IPS-18a (cell line): ENCODE results near the gene RGP1.

Experiments used
- H3K27ac ChIP-seq: one replicate; pipeline ENCODE4 v1.5.1; 2013; ENCODE audit warnings: low read length
- H3K27me3 ChIP-seq: one replicate; pipeline ENCODE4 v1.6.1; 2013; ENCODE audit warnings: mild to moderate bottlenecking, low read length; ENCODE audit not compliant: control insufficient read depth, insufficient read depth
- H3K36me3 ChIP-seq: one replicate; pipeline ENCODE4 v1.6.1; 2013; ENCODE audit warnings: low read depth, low read length; ENCODE audit not compliant: control insufficient read depth
- H3K4me1 ChIP-seq: one replicate; pipeline ENCODE4 v1.6.1; 2013; ENCODE audit warnings: low read depth, low read length; ENCODE audit not compliant: control insufficient read depth
- H3K4me3 ChIP-seq: one replicate; pipeline ENCODE4 v1.5.1; 2013; ENCODE audit warnings: low read length
- H3K9ac ChIP-seq: one replicate; pipeline ENCODE4 v1.6.1; 2013; ENCODE audit warnings: mild to moderate bottlenecking, low read length, moderate library complexity
- H3K9me3 ChIP-seq: one replicate; pipeline ENCODE4 v1.6.1; 2013; ENCODE audit warnings: low read depth, low read length; ENCODE audit not compliant: control insufficient read depth

Gene RGP1

DNA sequence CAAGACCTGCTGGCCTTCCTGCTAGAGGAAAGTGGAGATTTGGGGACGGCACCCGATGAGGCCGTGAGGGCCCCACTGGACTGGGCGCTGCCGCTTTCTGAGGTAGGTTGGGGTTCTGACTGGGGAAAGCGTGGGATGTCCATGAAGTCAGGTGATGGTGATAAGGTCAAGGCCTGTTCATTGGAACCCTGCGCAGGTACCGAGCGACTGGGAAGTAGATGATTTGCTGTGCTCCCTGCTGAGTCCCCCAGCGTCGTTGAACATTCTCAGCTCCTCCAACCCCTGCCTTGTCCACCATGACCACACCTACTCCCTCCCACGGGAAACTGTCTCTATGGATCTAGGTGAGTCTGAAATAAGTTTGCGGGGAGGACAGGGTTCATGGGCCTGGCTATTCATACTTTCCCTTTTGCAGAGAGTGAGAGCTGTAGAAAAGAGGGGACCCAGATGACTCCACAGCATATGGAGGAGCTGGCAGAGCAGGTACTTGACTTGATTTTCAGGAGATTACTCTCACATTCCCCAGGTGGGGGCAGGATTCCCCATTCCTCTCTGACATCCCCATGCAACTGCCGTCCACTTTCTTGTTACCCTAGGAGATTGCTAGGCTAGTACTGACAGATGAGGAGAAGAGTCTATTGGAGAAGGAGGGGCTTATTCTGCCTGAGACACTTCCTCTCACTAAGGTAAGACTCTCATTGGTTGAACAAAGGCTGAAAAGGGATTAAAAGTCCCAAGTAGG, 16.1 kb upstream of the RGP1 start:
- peaks cover 33% of the 10 kb centered on the region for H3K4me1 ChIP-seq
- H3K9me3 ChIP-seq = no peaks in the 10 kb centered on the region
- H3K4me3 ChIP-seq = peak overlapping the region; percentile 93
- H3K27ac ChIP-seq = peak overlapping the region; percentile 52
- peaks cover 37% of the 10 kb centered on the region for H3K36me3 ChIP-seq
- H3K9ac ChIP-seq = peak overlapping the region; percentile 77
- H3K27me3 ChIP-seq = no peaks in the 10 kb centered on the region

DNA sequence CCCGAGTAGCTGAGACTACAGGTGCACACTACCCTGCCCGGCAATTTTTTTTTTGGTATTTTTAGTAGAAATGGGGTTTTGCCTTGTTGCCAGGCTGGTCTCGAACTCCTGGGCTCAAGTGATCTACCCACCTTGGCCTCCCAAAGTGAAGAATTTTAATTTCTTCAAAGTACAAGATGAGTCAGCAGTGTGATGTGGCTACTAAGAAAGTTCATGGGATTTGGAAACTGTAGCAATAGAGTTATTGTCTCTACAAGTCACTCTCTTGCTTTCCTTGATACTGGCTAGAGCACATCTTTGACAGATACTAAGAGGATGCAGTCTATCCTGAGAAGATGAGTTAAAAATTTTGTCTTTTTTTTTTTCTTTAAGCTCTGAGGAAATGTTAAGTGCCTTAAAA, 15.0 kb upstream of the RGP1 start:
- H3K9ac ChIP-seq = no peak overlapping the region
- no peaks in the 10 kb centered on the region for H3K9me3 ChIP-seq
- H3K27ac ChIP-seq = no peak overlapping the region
- H3K4me1 ChIP-seq = peaks cover 25% of the 10 kb centered on the region
- H3K27me3 ChIP-seq = no peaks in the 10 kb centered on the region
- peaks cover 48% of the 10 kb centered on the region for H3K36me3 ChIP-seq
- no peak overlapping the region for H3K4me3 ChIP-seq

DNA sequence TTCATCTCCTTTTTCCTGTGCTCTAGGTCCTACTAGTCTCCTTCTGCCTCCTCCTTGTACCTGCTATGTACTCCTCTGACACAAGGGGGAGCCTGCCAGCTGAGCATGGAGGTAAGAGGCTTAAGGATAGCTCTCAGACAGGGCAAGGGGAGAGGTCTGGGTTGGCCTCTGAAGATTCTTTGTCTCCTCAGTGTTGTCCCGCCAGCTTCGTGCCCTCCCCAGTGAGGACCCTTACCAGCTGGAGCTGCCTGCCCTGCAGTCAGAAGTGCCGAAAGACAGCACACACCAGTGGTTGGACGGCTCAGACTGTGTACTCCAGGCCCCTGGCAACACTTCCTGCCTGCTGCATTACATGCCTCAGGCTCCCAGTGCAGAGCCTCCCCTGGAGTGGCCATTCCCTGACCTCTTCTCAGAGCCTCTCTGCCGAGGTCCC, 12.9 kb upstream of the RGP1 start:
- Histone ChIP-seq H3K4me3 (no peak overlapping the region), H3K4me1 (peaks cover 5% of the 10 kb centered on the region), H3K9me3 (no peaks in the 10 kb centered on the region), H3K36me3 (peaks cover 67% of the 10 kb centered on the region), H3K9ac (no peak overlapping the region), H3K27ac (no peak overlapping the region), H3K27me3 (no peaks in the 10 kb centered on the region)

GRCh38 chr9:35737143-35737542, 11.9 kb upstream of the RGP1 start:
- Histone ChIP-seq H3K4me1 (peaks cover 4% of the 10 kb centered on the region), H3K27ac (no peak overlapping the region), H3K9me3 (no peaks in the 10 kb centered on the region), H3K4me3 (no peak overlapping the region), H3K9ac (no peak overlapping the region), H3K27me3 (no peaks in the 10 kb centered on the region), H3K36me3 (peaks cover 74% of the 10 kb centered on the region)

DNA sequence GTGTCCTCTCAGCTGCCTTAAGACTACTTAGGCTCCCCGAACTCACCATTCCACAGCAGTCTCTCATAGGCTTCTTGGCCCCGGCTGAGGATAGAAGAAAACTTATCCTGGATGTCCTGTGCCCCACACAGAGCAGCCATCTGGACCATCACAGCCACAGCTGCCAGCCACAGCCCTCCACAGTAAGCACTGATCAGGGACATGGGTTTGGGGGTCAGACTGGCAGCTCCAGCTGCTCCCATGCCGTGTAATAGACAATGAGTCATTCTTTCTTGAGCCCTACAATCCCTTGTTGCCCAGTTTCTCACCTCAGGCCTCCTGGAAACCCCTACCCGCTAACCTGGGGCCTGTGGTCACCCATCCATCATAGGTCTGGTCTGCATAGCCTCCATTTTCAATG, 10.9 kb upstream of the RGP1 start:
- Histone ChIP-seq H3K36me3 (peaks cover 85% of the 10 kb centered on the region), H3K9me3 (no peaks in the 10 kb centered on the region), H3K27ac (no peak overlapping the region), H3K4me3 (no peak overlapping the region), H3K4me1 (peaks cover 4% of the 10 kb centered on the region), H3K9ac (no peak overlapping the region), H3K27me3 (no peaks in the 10 kb centered on the region)

DNA sequence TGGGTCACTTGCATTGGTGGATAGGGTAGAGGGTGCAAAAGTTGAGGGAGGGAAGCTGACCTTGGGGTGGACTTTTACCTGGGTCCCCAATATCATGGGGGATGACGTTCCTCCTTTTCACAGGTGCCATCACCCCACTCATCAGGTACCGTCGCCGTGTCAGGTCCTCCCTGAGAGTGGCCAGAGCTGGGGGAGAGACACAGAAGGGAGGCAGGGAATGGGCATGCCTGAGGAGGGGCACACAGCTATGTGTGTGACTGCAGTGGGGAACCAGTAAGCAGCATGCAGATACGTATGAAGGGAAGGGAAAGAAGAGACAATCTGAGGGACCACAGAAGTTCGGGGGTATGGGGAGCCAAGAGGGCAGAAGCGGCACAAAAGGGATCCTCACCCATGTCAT, 10.2 kb upstream of the RGP1 start:
- H3K27me3 ChIP-seq = no peaks in the 10 kb centered on the region
- H3K27ac ChIP-seq = no peak overlapping the region
- no peak overlapping the region for H3K4me3 ChIP-seq
- no peaks in the 10 kb centered on the region for H3K9me3 ChIP-seq
- peaks cover 92% of the 10 kb centered on the region for H3K36me3 ChIP-seq
- no peaks in the 10 kb centered on the region for H3K4me1 ChIP-seq
- H3K9ac ChIP-seq = no peak overlapping the region

GRCh38 chr9:35740243-35740642, 8.8 kb upstream of the RGP1 start:
- Histone ChIP-seq H3K4me3 (no peak overlapping the region), H3K36me3 (peaks cover 91% of the 10 kb centered on the region), H3K27ac (no peak overlapping the region), H3K4me1 (no peaks in the 10 kb centered on the region), H3K9me3 (no peaks in the 10 kb centered on the region), H3K9ac (no peak overlapping the region), H3K27me3 (no peaks in the 10 kb centered on the region)

DNA sequence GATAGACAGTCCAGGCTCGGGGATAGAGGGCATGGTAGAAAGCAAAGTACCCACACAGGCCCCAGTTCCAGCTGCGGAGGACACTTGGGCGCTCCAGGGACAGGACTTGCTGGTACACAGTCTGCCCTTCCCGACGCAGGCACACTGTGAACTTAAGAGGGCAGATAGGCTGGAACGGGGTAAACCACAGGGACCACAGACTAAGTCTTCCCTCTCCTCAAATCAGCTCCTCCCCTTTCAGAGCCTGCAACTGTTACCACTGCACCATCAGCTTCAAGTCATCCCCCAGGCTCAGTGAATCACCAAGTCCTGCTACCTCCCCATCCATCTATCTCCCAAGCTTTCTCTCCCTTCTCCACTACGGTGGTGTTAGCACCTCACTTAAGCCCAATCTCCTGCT, 7.3 kb upstream of the RGP1 start:
- H3K27ac ChIP-seq = no peak overlapping the region
- no peaks in the 10 kb centered on the region for H3K4me1 ChIP-seq
- H3K9ac ChIP-seq = no peak overlapping the region
- peaks cover 76% of the 10 kb centered on the region for H3K36me3 ChIP-seq
- no peaks in the 10 kb centered on the region for H3K27me3 ChIP-seq
- H3K9me3 ChIP-seq = no peaks in the 10 kb centered on the region
- no peak overlapping the region for H3K4me3 ChIP-seq

GRCh38 chr9:35743452-35743851, 5.6 kb upstream of the RGP1 start:
- no peak overlapping the region for H3K9ac ChIP-seq
- no peak overlapping the region for H3K27ac ChIP-seq
- H3K9me3 ChIP-seq = no peaks in the 10 kb centered on the region
- no peaks in the 10 kb centered on the region for H3K27me3 ChIP-seq
- no peaks in the 10 kb centered on the region for H3K4me1 ChIP-seq
- H3K36me3 ChIP-seq = peaks cover 59% of the 10 kb centered on the region
- H3K4me3 ChIP-seq = no peak overlapping the region

GRCh38 chr9:35743880-35744518, 5.1 kb upstream of the RGP1 start:
- no peak overlapping the region for H3K9ac ChIP-seq
- H3K36me3 ChIP-seq = peaks cover 54% of the 10 kb centered on the region
- H3K4me3 ChIP-seq = no peak overlapping the region
- no peaks in the 10 kb centered on the region for H3K9me3 ChIP-seq
- no peak overlapping the region for H3K27ac ChIP-seq
- H3K4me1 ChIP-seq = no peaks in the 10 kb centered on the region
- H3K27me3 ChIP-seq = no peaks in the 10 kb centered on the region

DNA sequence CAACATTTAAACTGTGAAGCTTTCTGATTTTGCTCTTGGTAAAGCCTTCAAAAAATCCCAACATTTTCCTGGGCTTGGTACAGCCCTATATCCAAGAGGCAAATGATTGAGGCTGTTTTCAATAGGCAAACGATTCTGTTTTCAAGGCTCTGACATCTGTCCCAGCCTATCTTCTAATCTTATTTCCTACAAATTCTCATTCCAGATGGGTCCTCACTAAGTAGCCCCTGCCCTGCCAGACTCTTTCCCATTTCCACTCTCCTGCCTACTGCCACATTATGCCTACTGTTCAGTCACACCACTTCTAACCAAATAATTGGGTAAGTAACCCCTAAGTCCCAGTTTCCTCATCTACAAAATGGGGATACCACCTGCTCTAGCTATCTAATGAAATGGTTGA, 3.5 kb upstream of the RGP1 start:
- peaks cover 4% of the 10 kb centered on the region for H3K4me1 ChIP-seq
- H3K9ac ChIP-seq = no peak overlapping the region
- H3K27me3 ChIP-seq = no peaks in the 10 kb centered on the region
- H3K36me3 ChIP-seq = peaks cover 39% of the 10 kb centered on the region
- H3K27ac ChIP-seq = no peak overlapping the region
- no peak overlapping the region for H3K4me3 ChIP-seq
- H3K9me3 ChIP-seq = no peaks in the 10 kb centered on the region

DNA sequence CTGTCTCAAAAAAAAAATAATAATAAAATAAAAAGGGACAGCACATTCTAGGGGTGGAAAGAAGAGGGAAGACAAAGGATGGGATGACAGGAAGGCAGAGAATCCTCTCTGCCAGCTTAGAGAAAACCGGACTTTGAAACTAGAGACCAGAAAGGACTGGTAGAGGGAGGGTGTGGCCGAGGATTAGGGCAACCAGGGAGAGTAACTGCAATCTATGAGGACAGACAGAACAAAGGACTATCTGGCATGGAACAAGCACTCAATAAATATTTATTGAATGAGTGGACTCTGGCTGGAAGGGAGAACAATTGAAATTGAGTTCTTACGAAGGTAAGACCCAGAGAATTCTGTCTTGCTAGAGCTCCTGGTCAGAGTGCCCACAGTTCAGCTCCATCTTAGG, 2.5 kb upstream of the RGP1 start:
- H3K9me3 ChIP-seq = no peaks in the 10 kb centered on the region
- no peak overlapping the region for H3K9ac ChIP-seq
- H3K27ac ChIP-seq = no peak overlapping the region
- H3K27me3 ChIP-seq = no peaks in the 10 kb centered on the region
- H3K4me1 ChIP-seq = peaks cover 4% of the 10 kb centered on the region
- peaks cover 42% of the 10 kb centered on the region for H3K36me3 ChIP-seq
- peak overlapping the region; percentile 86 for H3K4me3 ChIP-seq
